Fibroblast of lung (primary cell): ENCODE data around the gene MKKS.

ENCODE experiments used
- CTCF ChIP-seq, 2 donors: IDR thresholded peaks in 1 of 2; conservative IDR thresholded peaks in 1 of 2; 1 replicate in 1 of 2; 2 replicates in 1 of 2; pipeline ENCODE4 v1.5.1; 2011 to 2012; ENCODE audit warnings: low read length in 2 of 2, control low read depth in 1 of 2, inconsistent platforms in 1 of 2, low read depth in 1 of 2, mild to moderate bottlenecking in 1 of 2
- EZH2 ChIP-seq: IDR thresholded peaks from 2 replicates; pipeline ENCODE4 v1.5.1; 2012; ENCODE audit warnings: low read length, control low read depth, mild to moderate bottlenecking; ENCODE audit errors: missing control alignments

- TF ChIP-seq CTCF (conservative IDR thresholded peaks at IDR 0.05 in 1 of 2, IDR thresholded peaks at IDR 0.05 in 1 of 2; ENCODE audit: low read depth in 1 of 2, low read length in 2 of 2) (no peak), EZH2 (no peak)
These were observed 33.8 kb upstream of the MKKS start for GRCh38 chr20:10467681-10468339.
